Stimulated activated CD4-positive, alpha-beta T cell treated with anti-CD3 and anti-CD28 coated beads, Interleukin-12 subunit alpha, Interleukin-12 subunit beta, amount 100 ng/mL, for 48 hours (primary cell): ENCODE data around the gene C1S.
"Not testable (repeated sequence)": the region's sequence is repeated elsewhere in the genome, so short reads cannot be mapped to it uniquely, and the experiment has no call there.

Experiments
- DNase-seq, 3 donors: peaks; one replicate each; pipeline ENCODE4 v3.0.0-alpha.2; 2020; ENCODE audit warnings: low read depth in 2 of 3, low spot score in 1 of 3

Gene C1S

GRCh38 chr12:7102582-7102981 lies 42.1 kb downstream of the C1S start:
- DNase-seq, result no peak

GRCh38 chr12:7103837-7104584 lies 43.5 kb downstream of the C1S start:
- DNase-seq, result no peak

- no peak for DNase-seq
Measured at GRCh38 chr12:7106082-7106481, 45.6 kb downstream of the C1S start.

GRCh38 chr12:7107181-7107580 lies 46.7 kb downstream of the C1S start:
- DNase-seq, result not testable (repeated sequence)

GRCh38 chr12:7107636-7108002 lies 47.1 kb downstream of the C1S start:
- no peak for DNase-seq

GRCh38 chr12:7108003-7108795 lies 47.7 kb downstream of the C1S start:
- peak; percentile 59 to 70 (median 66) for DNase-seq

- DNase-seq, result peak; percentile 69 to 94 (median 80)
Measured at GRCh38 chr12:7108796-7109571, 48.5 kb downstream of the C1S start, which contains the start of gene C1RL. C1RL (minus strand) TSS chr12:7109214; CDS start chr12:7109180, 34 bp downstream.

- no peak for DNase-seq
Measured at GRCh38 chr12:7109572-7109920, 49.0 kb downstream of the C1S start.

- DNase-seq, result no peak
Measured at GRCh38 chr12:7110661-7111060, 50.1 kb downstream of the C1S start.

GRCh38 chr12:7112041-7112440 lies 51.5 kb downstream of the C1S start:
- DNase-seq, result no peak

- DNase-seq, result peak in 1 of 3 donors; percentile 51
Measured at GRCh38 chr12:7113389-7113871, 52.9 kb downstream of the C1S start.

- no peak for DNase-seq
Measured at GRCh38 chr12:7114008-7114407, 53.5 kb downstream of the C1S start.

GRCh38 chr12:7114851-7115250 lies 54.3 kb downstream of the C1S start:
- no peak for DNase-seq

GRCh38 chr12:7116196-7116595 lies 55.7 kb downstream of the C1S start:
- no peak for DNase-seq

GRCh38 chr12:7116916-7117315 lies 56.4 kb downstream of the C1S start:
- no peak for DNase-seq

- no peak for DNase-seq
Measured at GRCh38 chr12:7117670-7118069, 57.2 kb downstream of the C1S start.

- DNase-seq, result no peak
Measured at GRCh38 chr12:7118881-7119280, 58.4 kb downstream of the C1S start.

- no peak for DNase-seq
Measured at GRCh38 chr12:7120166-7120565, 59.6 kb downstream of the C1S start.
